Karpas-422 (cell line): ENCODE results near the gene GASK1A. TPM values are rescaled to one million over a fixed set of nuclear protein-coding genes. Genes with fewer than 3 reads are reported as not detected.
"Not testable (repeated sequence)": the region's sequence is repeated elsewhere in the genome, so short reads cannot be mapped to it uniquely, and the experiment has no call there.

Source experiments
- DNase-seq: peaks from one replicate; pipeline ENCODE4 v3.0.0-alpha.2; 2015
- H2AFZ ChIP-seq: fragments of 200-600 bp; sonication (generic); 2 replicates; pipeline ENCODE4 v1.6.1; 2014; ENCODE audit warnings: antibody characterized with exemption, low read length, mixed read lengths
- H3K27ac ChIP-seq: fragments of 200-600 bp; sonication (generic); 2 replicates; pipeline ENCODE4 v1.5.1; 2014; ENCODE audit warnings: mild to moderate bottlenecking, low read length, moderate library complexity
- H3K27me3 ChIP-seq: fragments of 200-600 bp; sonication (generic); 2 replicates; pipeline ENCODE4 v1.6.1; 2014; ENCODE audit warnings: low read length, mixed read lengths
- H3K36me3 ChIP-seq: fragments of 200-600 bp; sonication (generic); 2 replicates; pipeline ENCODE4 v1.6.1; 2014; ENCODE audit warnings: low read length, mixed read lengths; ENCODE audit not compliant: insufficient read depth
- H3K4me1 ChIP-seq: fragments of 200-600 bp; sonication (generic); 2 replicates; pipeline ENCODE4 v1.6.1; 2014; ENCODE audit warnings: mild to moderate bottlenecking, low read length, mixed read lengths
- H3K4me2 ChIP-seq: fragments of 200-600 bp; sonication (generic); 2 replicates; pipeline ENCODE4 v1.6.1; 2014; ENCODE audit warnings: low read length, low read depth, mild to moderate bottlenecking; ENCODE audit not compliant: poor library complexity, severe bottlenecking
- H3K4me3 ChIP-seq: fragments of 200-600 bp; sonication (generic); 2 replicates; pipeline ENCODE4 v1.5.1; 2014; ENCODE audit warnings: mild to moderate bottlenecking, antibody characterized with exemption, low read length, mixed read lengths
- H3K79me2 ChIP-seq: fragments of 200-600 bp; sonication (generic); 2 replicates; pipeline ENCODE4 v1.6.1; 2014; ENCODE audit warnings: mild to moderate bottlenecking, low read length, mixed read lengths
- H3K9ac ChIP-seq: fragments of 200-600 bp; sonication (generic); 2 replicates; pipeline ENCODE4 v1.6.0; 2014; ENCODE audit warnings: low read length
- H3K9me2 ChIP-seq: fragments of 200-600 bp; sonication (generic), shearing (Covaris generic); replicated peaks from 2 replicates; pipeline ENCODE4 v1.6.0; 2014; ENCODE audit warnings: mild to moderate bottlenecking, low read length, moderate library complexity; ENCODE audit not compliant: insufficient read depth
- H3K9me3 ChIP-seq: fragments of 300-700, 200-600 bp; sonication (generic); 2 replicates; pipeline ENCODE4 v1.6.1; 2014; ENCODE audit warnings: low read length, mixed read lengths
- H4K20me1 ChIP-seq: fragments of 200-600 bp; sonication (generic); 2 replicates; pipeline ENCODE4 v1.6.1; 2014; ENCODE audit warnings: mild to moderate bottlenecking, antibody characterized with exemption, low read length, low read depth; ENCODE audit not compliant: insufficient read depth
- total RNA-seq: library from RNA; depleted of rRNA; stranded (reverse); fragments of >200 nt; shearing (Covaris generic); gene quantifications from 2 replicates; pipeline ENCODE4 v1.2.3, GENCODE V29; 2014; ENCODE audit warnings: low replicate concordance

The GASK1A gene
- total RNA-seq, 1 experiment from 2014 or later = 6.4 TPM

DNA sequence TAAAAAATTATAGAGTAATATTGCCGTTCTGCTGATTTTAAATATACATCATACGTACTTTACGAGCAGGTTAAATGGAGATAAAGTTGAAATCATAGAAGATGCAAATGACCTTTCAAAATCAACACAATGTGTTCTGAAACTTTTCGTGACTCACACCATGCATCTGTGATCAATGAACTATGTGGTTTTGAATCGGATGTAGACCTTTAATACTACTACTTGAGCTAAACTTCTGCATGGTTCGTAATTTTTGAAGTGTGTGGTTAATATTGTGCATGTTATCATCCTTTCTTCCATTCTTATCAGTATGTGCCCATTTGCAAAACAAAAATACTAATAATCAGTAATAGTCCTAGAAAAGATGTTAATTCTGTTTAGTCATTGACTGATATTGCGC is 58.9 kb downstream of the GASK1A start:
- peak; percentile 82 for DNase-seq
- no peaks in the 10 kb centered on the region for H4K20me1 ChIP-seq

DNA sequence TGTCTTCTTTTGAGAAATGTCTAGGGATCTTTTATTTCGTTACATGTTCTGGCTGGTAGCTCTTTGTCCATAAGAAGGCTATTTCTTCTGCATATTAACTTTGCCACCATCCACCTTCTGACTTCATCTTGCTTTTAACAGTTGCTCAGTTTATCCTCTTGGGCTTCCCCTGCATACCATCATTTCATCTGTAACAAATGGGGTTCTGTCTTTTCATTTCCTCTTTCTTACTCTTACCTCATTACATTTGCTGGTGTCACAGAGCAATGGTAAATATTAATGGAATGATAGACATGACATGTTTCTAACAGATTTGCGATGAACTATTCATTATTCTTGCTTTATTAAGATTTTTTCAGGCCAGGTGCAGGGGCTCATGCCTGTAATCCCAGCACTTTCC is 62.4 kb downstream of the GASK1A start:
- Histone ChIP-seq H3K9me3 (peaks cover 20% of the 10 kb centered on the region), H3K9ac (peak overlapping the region; percentile 56), H3K27ac (peak overlapping the region; percentile 93), H3K36me3 (peaks cover 7% of the 10 kb centered on the region; the same call in 1 of the 2 replicates), H3K4me3 (0 out of 2 replicates have a peak overlapping the region, but pooled peaks have one; percentile 26), H3K9me2 (no peaks in the 10 kb centered on the region), H3K4me2 (peak overlapping the region; percentile 47), H3K4me1 (peaks cover 61% of the 10 kb centered on the region), H3K79me2 (no peaks in the 10 kb centered on the region), H2AFZ (0 out of 2 replicates have a peak overlapping the region, but pooled peaks have one; percentile 4), H3K27me3 (no peaks in the 10 kb centered on the region), H4K20me1 (no peaks in the 10 kb centered on the region)
- peak; percentile 81 for DNase-seq

More for the DNA sequence above, 58.9 kb downstream of the GASK1A start:
- Histone ChIP-seq H3K4me1 (peaks cover 88% of the 10 kb centered on the region), H3K36me3 (no peaks in the 10 kb centered on the region), H3K9me2 (no peaks in the 10 kb centered on the region), H3K4me3 (peak overlapping the region; percentile 8), H3K9me3 (no peaks in the 10 kb centered on the region), H2AFZ (no peak overlapping the region), H3K27me3 (no peaks in the 10 kb centered on the region), H3K79me2 (no peaks in the 10 kb centered on the region), H3K4me2 (peak overlapping the region; percentile 54), H3K27ac (peak overlapping the region; percentile 100), H3K9ac (peak overlapping the region; percentile 48)

DNA sequence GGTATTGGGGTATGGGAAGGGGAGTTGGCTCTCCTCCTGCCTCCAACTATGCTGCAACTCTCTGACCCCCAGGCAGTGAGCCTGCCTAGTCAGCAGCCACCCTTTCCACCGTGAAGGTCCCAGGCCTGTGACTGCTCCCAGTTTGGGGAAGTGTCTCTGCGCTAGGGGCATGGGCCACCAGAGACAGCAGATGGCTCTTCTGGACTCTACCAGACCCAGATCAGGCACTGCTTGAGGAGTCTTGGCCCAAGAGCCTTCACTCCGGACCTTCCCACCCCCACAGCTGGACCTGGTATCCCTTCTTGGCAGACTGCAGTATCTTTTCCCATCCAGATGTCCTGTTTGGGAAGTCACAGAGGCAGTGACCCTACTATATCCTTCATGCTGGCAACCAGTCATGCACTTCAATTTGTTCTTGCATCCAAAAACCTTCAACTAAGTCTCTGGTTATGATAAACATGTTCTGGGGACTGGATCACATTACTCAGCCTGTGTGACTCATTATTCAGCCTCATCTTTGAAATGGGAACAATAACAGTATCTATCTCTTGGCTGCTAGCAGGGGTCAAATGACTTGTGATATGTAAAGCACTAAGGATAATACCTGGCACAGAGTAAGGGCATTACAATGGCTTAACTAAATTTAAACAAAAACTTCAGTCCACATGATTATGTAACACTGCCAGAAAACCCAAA is 64.1 kb downstream of the GASK1A start:
- Histone ChIP-seq H3K4me2 (no peak overlapping the region), H3K36me3 (peaks cover 7% of the 10 kb centered on the region; the same call in 1 of the 2 replicates), H3K27ac (peak overlapping the region; percentile 93), H3K27me3 (no peaks in the 10 kb centered on the region), H3K9ac (peak overlapping the region; percentile 56; the same call in 1 of the 2 replicates), H3K4me1 (peaks cover 44% of the 10 kb centered on the region), H3K9me2 (no peaks in the 10 kb centered on the region), H4K20me1 (no peaks in the 10 kb centered on the region), H3K4me3 (no peak overlapping the region), H3K79me2 (no peaks in the 10 kb centered on the region), H3K9me3 (peaks cover 21% of the 10 kb centered on the region), H2AFZ (no peak overlapping the region)
- peak; percentile 51 for DNase-seq

DNA sequence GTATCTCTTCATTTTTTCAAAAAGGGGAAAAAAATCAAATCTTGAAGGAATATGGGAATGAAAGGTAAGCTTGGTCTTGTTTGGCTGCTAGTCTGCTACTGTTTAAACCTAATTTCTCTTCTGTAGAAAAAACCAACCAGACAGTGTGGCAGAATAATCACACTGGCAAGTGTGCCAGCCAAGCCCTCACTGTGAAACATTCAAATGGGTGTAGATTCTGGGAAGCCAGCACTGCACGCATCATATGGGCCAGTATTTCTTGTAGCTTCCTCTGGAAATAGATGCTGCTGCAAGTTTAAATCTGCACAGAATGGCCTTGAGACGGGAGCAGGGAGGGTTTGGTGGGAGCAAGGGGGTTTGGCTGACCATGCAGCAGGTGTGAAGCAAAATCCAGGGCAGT is 64.7 kb downstream of the GASK1A start:
- Histone ChIP-seq H3K9me2 (no peaks in the 10 kb centered on the region), H3K4me1 (peaks cover 38% of the 10 kb centered on the region), H3K79me2 (no peaks in the 10 kb centered on the region), H3K4me2 (no peak overlapping the region), H3K4me3 (no peak overlapping the region), H3K36me3 (peaks cover 7% of the 10 kb centered on the region; the same call in 1 of the 2 replicates), H3K27me3 (no peaks in the 10 kb centered on the region), H3K9me3 (peaks cover 21% of the 10 kb centered on the region), H2AFZ (no peak overlapping the region), H3K27ac (peak overlapping the region; percentile 93), H4K20me1 (no peaks in the 10 kb centered on the region), H3K9ac (no peak overlapping the region)
- no peak for DNase-seq

DNA sequence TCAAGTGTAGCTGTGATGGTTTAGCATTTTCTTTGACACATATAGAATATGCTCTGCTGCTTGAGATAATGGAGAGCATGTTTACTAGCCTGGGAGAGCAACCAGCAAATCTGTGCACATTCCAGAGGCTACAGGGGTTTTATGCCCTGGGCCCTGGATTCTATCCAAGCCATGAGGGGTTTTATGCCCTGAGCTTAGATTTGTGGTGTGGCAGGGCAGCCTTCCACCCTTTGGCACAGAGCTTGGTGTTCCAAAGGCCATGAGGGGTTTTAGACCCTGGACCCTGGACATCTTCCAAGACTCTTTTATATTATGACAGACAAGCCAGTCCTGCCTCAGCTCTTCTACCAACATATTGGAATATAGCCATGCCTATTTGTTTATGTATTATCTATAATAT is 66.0 kb downstream of the GASK1A start:
- not testable (repeated sequence) for H3K27me3 ChIP-seq, DNase-seq, H2AFZ ChIP-seq, H3K4me2 ChIP-seq, H3K27ac ChIP-seq, H3K9ac ChIP-seq, H3K9me2 ChIP-seq, H3K36me3 ChIP-seq, H4K20me1 ChIP-seq, H3K4me3 ChIP-seq, H3K79me2 ChIP-seq
- H3K9me3 ChIP-seq = peaks cover 26% of the 10 kb centered on the region
- peaks cover 29% of the 10 kb centered on the region for H3K4me1 ChIP-seq

DNA sequence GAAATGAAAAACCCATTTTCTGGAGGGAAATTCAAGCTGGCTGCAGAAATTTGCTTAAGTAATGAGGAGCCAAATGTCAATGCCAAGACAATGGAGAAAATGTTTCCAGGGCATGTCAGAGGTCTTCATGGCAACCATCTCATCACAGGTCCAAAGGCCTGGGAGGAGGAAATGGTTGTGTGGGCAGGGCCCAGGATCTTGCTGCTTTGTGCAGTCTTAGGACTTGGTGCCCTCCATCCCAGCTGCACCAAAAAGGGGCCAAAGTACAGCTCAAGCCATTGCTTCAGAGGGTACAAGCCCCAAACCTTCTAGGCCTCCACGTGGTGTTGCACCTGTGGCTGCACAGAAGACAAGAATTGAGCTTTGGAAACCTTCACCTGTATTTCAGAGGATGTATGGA is 67.5 kb downstream of the GASK1A start:
- H3K9ac ChIP-seq = no peak overlapping the region
- no peak overlapping the region for H3K27ac ChIP-seq
- peaks cover 22% of the 10 kb centered on the region for H3K4me1 ChIP-seq
- H2AFZ ChIP-seq = no peak overlapping the region
- no peaks in the 10 kb centered on the region for H4K20me1 ChIP-seq
- no peaks in the 10 kb centered on the region for H3K79me2 ChIP-seq
- no peak overlapping the region for H3K4me3 ChIP-seq
- H3K9me3 ChIP-seq = peaks cover 29% of the 10 kb centered on the region
- no peaks in the 10 kb centered on the region for H3K9me2 ChIP-seq
- no peak overlapping the region for H3K4me2 ChIP-seq
- no peaks in the 10 kb centered on the region for H3K27me3 ChIP-seq
- no peak for DNase-seq
- H3K36me3 ChIP-seq = peaks cover 17% of the 10 kb centered on the region; the same call in 1 of the 2 replicates

DNA sequence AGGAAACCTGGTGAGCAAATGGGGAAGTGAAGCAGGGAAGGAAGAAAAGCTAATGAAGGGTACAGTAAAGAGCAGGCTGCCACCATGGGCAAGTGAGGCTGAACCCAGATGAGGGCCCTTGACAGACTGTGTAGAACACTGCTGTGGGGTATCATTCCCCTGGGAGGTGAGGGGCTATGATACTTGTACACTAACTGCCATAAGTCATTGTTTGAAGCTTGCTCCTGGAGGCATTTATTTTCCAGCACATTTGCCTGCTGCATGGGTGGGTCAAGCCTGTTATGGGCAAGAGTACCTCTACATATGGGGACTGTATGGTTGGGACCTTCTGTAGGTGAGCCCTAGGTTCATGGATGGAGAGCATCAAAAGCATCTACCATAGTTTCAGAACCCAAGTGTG is 69.4 kb downstream of the GASK1A start:
- no peaks in the 10 kb centered on the region for H3K9me2 ChIP-seq
- no peak overlapping the region for H3K4me3 ChIP-seq
- H3K4me1 ChIP-seq = peaks cover 3% of the 10 kb centered on the region
- peak; percentile 40 for DNase-seq
- no peak overlapping the region for H3K27ac ChIP-seq
- H3K27me3 ChIP-seq = no peaks in the 10 kb centered on the region
- peaks cover 17% of the 10 kb centered on the region; the same call in 1 of the 2 replicates for H3K36me3 ChIP-seq
- no peak overlapping the region for H2AFZ ChIP-seq
- H3K4me2 ChIP-seq = no peak overlapping the region
- peaks cover 29% of the 10 kb centered on the region for H3K9me3 ChIP-seq
- no peaks in the 10 kb centered on the region for H3K79me2 ChIP-seq
- no peaks in the 10 kb centered on the region for H4K20me1 ChIP-seq
- H3K9ac ChIP-seq = no peak overlapping the region

DNA sequence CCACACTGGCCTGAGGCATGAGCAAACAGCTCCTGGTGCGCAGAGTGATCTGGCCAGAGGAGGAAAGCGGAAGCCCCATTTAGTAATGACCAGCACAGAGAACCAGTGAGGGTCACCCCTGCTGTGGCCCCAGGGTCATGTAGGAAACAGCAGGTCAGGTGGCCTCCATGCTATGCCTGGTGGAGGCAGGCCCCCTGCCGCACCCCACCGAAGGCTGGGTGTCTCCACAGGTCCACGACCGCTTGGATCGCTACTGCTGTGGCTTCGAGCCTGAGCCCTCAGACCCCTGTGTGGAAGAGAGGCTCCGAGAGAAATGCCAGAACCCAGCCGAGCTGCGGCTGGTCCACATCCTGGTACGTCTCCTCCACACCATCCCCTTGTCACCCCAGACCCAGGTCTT is 74.2 kb downstream of the GASK1A start:
- Histone ChIP-seq H2AFZ (no peak overlapping the region), H3K4me3 (no peak overlapping the region), H3K9me2 (no peaks in the 10 kb centered on the region), H3K4me1 (peaks cover 13% of the 10 kb centered on the region), H3K4me2 (no peak overlapping the region), H3K27ac (no peak overlapping the region), H4K20me1 (no peaks in the 10 kb centered on the region), H3K27me3 (no peaks in the 10 kb centered on the region), H3K79me2 (no peaks in the 10 kb centered on the region), H3K36me3 (peaks cover 21% of the 10 kb centered on the region; the same call in 1 of the 2 replicates), H3K9ac (no peak overlapping the region), H3K9me3 (peaks cover 8% of the 10 kb centered on the region)
- DNase-seq = no peak
